GM19395 (cell line): Measurements from ENCODE around the gene CD53.
"Not testable (repeated sequence)": the region's sequence is repeated elsewhere in the genome, so short reads cannot be mapped to it uniquely, and the experiment has no call there.

Experiments
- ATAC-seq: cut with Tn5 transposase; IDR thresholded peaks from one replicate; pipeline ENCODE4 v1.9.1; 2021; ENCODE audit warnings: mild to moderate bottlenecking, moderate library complexity; ENCODE audit not compliant: unreplicated experiment

CD53 gene

GRCh38 chr1:110872745-110873720 is at the start of gene CD53:
TSS of gene CD53 (plus strand) at chr1:110873148. CDS start at chr1:110891409, 18,261 bp downstream.
- peak; percentile 57 for ATAC-seq

- no peak for ATAC-seq
These were observed 48.8 kb upstream of the CD53 start for GRCh38 chr1:110824192-110824591.

- no peak for ATAC-seq
These were observed 42.9 kb upstream of the CD53 start for GRCh38 chr1:110829955-110830553.

GRCh38 chr1:110833779-110834178 is 39.2 kb upstream of the CD53 start:
- not testable (repeated sequence) for ATAC-seq

- ATAC-seq: no peak
These were observed 26.1 kb upstream of the CD53 start for GRCh38 chr1:110846861-110847260.

- no peak for ATAC-seq
These were observed 22.8 kb upstream of the CD53 start for GRCh38 chr1:110850145-110850544.

GRCh38 chr1:110850627-110851026 is 22.3 kb upstream of the CD53 start:
- no peak for ATAC-seq

- ATAC-seq: no peak
These were observed 19.8 kb upstream of the CD53 start for GRCh38 chr1:110853135-110853534.

- ATAC-seq: no peak
These were observed 16.5 kb upstream of the CD53 start for GRCh38 chr1:110856410-110856809.

GRCh38 chr1:110857964-110858948 is 14.7 kb upstream of the CD53 start:
- ATAC-seq: no peak

GRCh38 chr1:110859062-110859461 is 13.9 kb upstream of the CD53 start:
- ATAC-seq: no peak

GRCh38 chr1:110860174-110860573 is 12.8 kb upstream of the CD53 start:
- ATAC-seq: no peak

- not testable (repeated sequence) for ATAC-seq
These were observed 12.3 kb upstream of the CD53 start for GRCh38 chr1:110860620-110861019.

- not testable (repeated sequence) for ATAC-seq
These were observed 11.0 kb upstream of the CD53 start for GRCh38 chr1:110861942-110862341.

GRCh38 chr1:110864287-110864686 is 8.7 kb upstream of the CD53 start:
- ATAC-seq: no peak

GRCh38 chr1:110870721-110871388 is 2.1 kb upstream of the CD53 start:
- no peak for ATAC-seq

GRCh38 chr1:110872366-110872744 is 593 bp upstream of the CD53 start:
- ATAC-seq: peak; percentile 20

GRCh38 chr1:110873856-110874255 is 908 bp downstream of the CD53 start:
- no peak for ATAC-seq

GRCh38 chr1:110874324-110875215 is 1.6 kb downstream of the CD53 start:
- peak; percentile 4 for ATAC-seq
